GM18907 (cell line): ENCODE results near the gene NDUFV3.
"Not testable (repeated sequence)": the region's sequence is repeated elsewhere in the genome, so short reads cannot be mapped to it uniquely, and the experiment has no call there.

ENCODE experiments used
- ATAC-seq: cut with Tn5 transposase; IDR thresholded peaks from one replicate; pipeline ENCODE4 v1.9.1; 2021; ENCODE audit warnings: mild to moderate bottlenecking, moderate library complexity; ENCODE audit not compliant: unreplicated experiment

NDUFV3 gene

GRCh38 chr21:42892931-42893755 lies at the start of gene NDUFV3:
Gene NDUFV3, plus strand, starts transcription at chr21:42893309. Its CDS starts 25 bp downstream, at chr21:42893334.
- peak; percentile 89 for ATAC-seq

- ATAC-seq = no peak
These were observed 48.5 kb upstream of the NDUFV3 start for GRCh38 chr21:42844411-42845113.

GRCh38 chr21:42845296-42845965 lies 47.7 kb upstream of the NDUFV3 start:
- no peak for ATAC-seq

GRCh38 chr21:42846221-42846620 lies 46.9 kb upstream of the NDUFV3 start:
- ATAC-seq = no peak

GRCh38 chr21:42847051-42847707 lies 45.9 kb upstream of the NDUFV3 start:
- no peak for ATAC-seq

- no peak for ATAC-seq
These were observed 45.4 kb upstream of the NDUFV3 start for GRCh38 chr21:42847726-42848125.

GRCh38 chr21:42848144-42848931 lies 44.8 kb upstream of the NDUFV3 start:
- ATAC-seq = not testable (repeated sequence)

GRCh38 chr21:42848932-42849758 lies 44.0 kb upstream of the NDUFV3 start:
- no peak for ATAC-seq

- no peak for ATAC-seq
These were observed 43.2 kb upstream of the NDUFV3 start for GRCh38 chr21:42849759-42850412.

- no peak for ATAC-seq
These were observed 42.6 kb upstream of the NDUFV3 start for GRCh38 chr21:42850463-42850862.

- ATAC-seq = no peak
These were observed 42.2 kb upstream of the NDUFV3 start for GRCh38 chr21:42850866-42851391.

- ATAC-seq = no peak
These were observed 41.1 kb upstream of the NDUFV3 start for GRCh38 chr21:42851812-42852665.

- no peak for ATAC-seq
These were observed 40.1 kb upstream of the NDUFV3 start for GRCh38 chr21:42852925-42853570.

GRCh38 chr21:42853621-42854020 lies 39.5 kb upstream of the NDUFV3 start:
- no peak for ATAC-seq

- no peak for ATAC-seq
These were observed 38.7 kb upstream of the NDUFV3 start for GRCh38 chr21:42854246-42855010.

GRCh38 chr21:42855171-42855936 lies 37.8 kb upstream of the NDUFV3 start:
- ATAC-seq = no peak
